HEK293T (cell line): Measurements from ENCODE around the gene NAP1L1.

Experiments
- ARNT ChIP-seq: fragments of 450-650 bp; IDR thresholded peaks from 2 replicates; pipeline ENCODE4 v1.6.1; 2017; ENCODE audit warnings: mild to moderate bottlenecking
- BHLHE40 ChIP-seq: fragments of 450-650 bp; IDR thresholded peaks from 2 replicates; pipeline ENCODE4 v1.6.1; 2016; ENCODE audit warnings: mild to moderate bottlenecking, moderate library complexity, borderline replicate concordance
- ELF4 ChIP-seq: fragments of 450-650 bp; IDR thresholded peaks from 2 replicates; pipeline ENCODE4 v1.6.1; 2017; ENCODE audit warnings: antibody characterized with exemption
- FOXK2 ChIP-seq: fragments of 450-650 bp; IDR thresholded peaks from 2 replicates; pipeline ENCODE4 v1.6.1; 2016; ENCODE audit warnings: mild to moderate bottlenecking
- L3MBTL2 ChIP-seq: fragments of 450-650 bp; conservative IDR thresholded peaks from 2 replicates; pipeline ENCODE4 v1.6.1; 2016; ENCODE audit warnings: mild to moderate bottlenecking
- NFRKB ChIP-seq: fragments of 450-650 bp; IDR thresholded peaks from 2 replicates; pipeline ENCODE4 v1.6.1; 2016; ENCODE audit warnings: mild to moderate bottlenecking, moderate library complexity
- SP1 ChIP-seq: fragments of 450-650 bp; IDR thresholded peaks from 2 replicates; pipeline ENCODE4 v1.6.1; 2017
- TARDBP ChIP-seq: fragments of 450-650 bp; IDR thresholded peaks from 2 replicates; pipeline ENCODE4 v1.6.1; 2016

DNA sequence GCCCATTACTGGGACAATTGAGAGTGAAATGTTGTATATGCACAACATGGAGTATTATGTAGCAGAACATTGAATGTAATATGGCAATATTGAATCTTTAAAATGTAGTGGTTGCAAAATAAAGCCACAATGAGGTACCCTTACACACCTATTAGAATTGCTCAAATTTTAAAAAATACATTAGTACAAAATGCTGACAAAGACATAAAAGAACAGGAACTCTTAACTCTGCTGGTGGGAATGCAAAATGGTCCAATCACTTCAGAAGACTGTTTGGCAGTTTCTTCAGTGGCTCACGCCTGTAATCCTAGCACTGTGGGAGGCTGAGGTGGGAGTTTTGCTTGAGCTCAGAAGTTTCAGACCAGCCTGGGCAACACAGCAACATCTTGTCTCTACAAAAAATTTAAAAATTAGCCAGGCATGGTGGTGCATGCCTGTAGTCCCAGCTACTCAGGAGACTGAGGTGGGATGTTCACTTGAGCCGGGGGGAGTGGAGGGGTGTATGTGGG, 6.8 kb upstream of the NAP1L1 start:
- no peak for TF ChIP-seq ARNT
- no peak for TF ChIP-seq FOXK2
- TF ChIP-seq ELF4 = no peak
- no peak for TF ChIP-seq BHLHE40
- no peak for TF ChIP-seq L3MBTL2
- no peak for TF ChIP-seq SP1
- no peak for TF ChIP-seq TARDBP
- no peak for TF ChIP-seq NFRKB
